HUES48 (cell line): ENCODE results near the gene ATG2A.

Experiments used
- H3K27ac ChIP-seq: one replicate; pipeline ENCODE4 v1.7.0; 2013; ENCODE audit warnings: low read depth, low read length, inconsistent platforms
- H3K27me3 ChIP-seq: 2 replicates; pipeline ENCODE4 v1.6.1; 2013; ENCODE audit warnings: mild to moderate bottlenecking, low read length; ENCODE audit not compliant: control insufficient read depth, insufficient read depth
- H3K36me3 ChIP-seq: 2 replicates; pipeline ENCODE4 v1.6.1; 2013; ENCODE audit warnings: low read length; ENCODE audit not compliant: control insufficient read depth, insufficient read depth
- H3K4me1 ChIP-seq: 2 replicates; pipeline ENCODE4 v1.6.1; 2013; ENCODE audit warnings: mild to moderate bottlenecking, low read length; ENCODE audit not compliant: control insufficient read depth, insufficient read depth
- H3K4me3 ChIP-seq: 2 replicates; pipeline ENCODE4 v1.5.1; 2013; ENCODE audit warnings: mild to moderate bottlenecking, low read depth, low read length
- H3K9ac ChIP-seq: 2 replicates; pipeline ENCODE4 v1.6.1; 2013; ENCODE audit warnings: mild to moderate bottlenecking, low read depth, low read length, moderate library complexity
- H3K9me3 ChIP-seq: 2 replicates; pipeline ENCODE4 v1.6.1; 2013; ENCODE audit warnings: low read length; ENCODE audit not compliant: control insufficient read depth, insufficient read depth

Gene ATG2A

DNA sequence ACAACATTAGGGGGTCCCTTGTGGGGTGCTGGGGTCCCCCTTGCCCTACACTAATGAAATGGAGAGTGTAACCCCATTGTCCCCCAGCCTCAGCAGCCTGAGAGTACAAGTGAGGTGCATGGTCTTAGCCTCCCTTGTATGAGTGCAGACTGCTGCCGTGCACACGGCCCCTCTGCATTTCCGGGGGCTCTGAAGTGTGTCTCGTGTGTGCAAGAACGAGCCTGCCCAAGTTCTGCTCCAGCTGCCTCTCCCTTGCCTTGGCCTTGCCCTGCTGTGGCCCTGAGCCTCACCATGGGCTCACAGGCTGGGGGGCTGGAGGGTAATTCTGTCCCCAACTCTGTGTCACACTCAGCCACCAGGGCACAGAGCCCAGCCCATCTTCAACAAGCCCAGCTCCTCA lies 33.4 kb downstream of the ATG2A start:
- Histone ChIP-seq H3K27ac (no peak overlapping the region), H3K4me1 (peaks cover 8% of the 10 kb centered on the region), H3K9me3 (no peaks in the 10 kb centered on the region), H3K36me3 (no peaks in the 10 kb centered on the region), H3K27me3 (no peaks in the 10 kb centered on the region), H3K9ac (no peak overlapping the region), H3K4me3 (no peak overlapping the region)

GRCh38 chr11:64882243-64882642 lies 34.8 kb downstream of the ATG2A start:
- peaks cover 6% of the 10 kb centered on the region for H3K4me1 ChIP-seq
- H3K36me3 ChIP-seq = no peaks in the 10 kb centered on the region
- no peak overlapping the region for H3K4me3 ChIP-seq
- H3K9me3 ChIP-seq = no peaks in the 10 kb centered on the region
- H3K9ac ChIP-seq = no peak overlapping the region
- H3K27ac ChIP-seq = no peak overlapping the region
- H3K27me3 ChIP-seq = no peaks in the 10 kb centered on the region

- H3K9me3 ChIP-seq = no peaks in the 10 kb centered on the region
- H3K27ac ChIP-seq = no peak overlapping the region
- no peaks in the 10 kb centered on the region for H3K27me3 ChIP-seq
- H3K4me3 ChIP-seq = no peak overlapping the region
- H3K9ac ChIP-seq = no peak overlapping the region
- no peaks in the 10 kb centered on the region for H3K36me3 ChIP-seq
- peaks cover 9% of the 10 kb centered on the region for H3K4me1 ChIP-seq
Measured at GRCh38 chr11:64881476-64881875, 35.5 kb downstream of the ATG2A start.

DNA sequence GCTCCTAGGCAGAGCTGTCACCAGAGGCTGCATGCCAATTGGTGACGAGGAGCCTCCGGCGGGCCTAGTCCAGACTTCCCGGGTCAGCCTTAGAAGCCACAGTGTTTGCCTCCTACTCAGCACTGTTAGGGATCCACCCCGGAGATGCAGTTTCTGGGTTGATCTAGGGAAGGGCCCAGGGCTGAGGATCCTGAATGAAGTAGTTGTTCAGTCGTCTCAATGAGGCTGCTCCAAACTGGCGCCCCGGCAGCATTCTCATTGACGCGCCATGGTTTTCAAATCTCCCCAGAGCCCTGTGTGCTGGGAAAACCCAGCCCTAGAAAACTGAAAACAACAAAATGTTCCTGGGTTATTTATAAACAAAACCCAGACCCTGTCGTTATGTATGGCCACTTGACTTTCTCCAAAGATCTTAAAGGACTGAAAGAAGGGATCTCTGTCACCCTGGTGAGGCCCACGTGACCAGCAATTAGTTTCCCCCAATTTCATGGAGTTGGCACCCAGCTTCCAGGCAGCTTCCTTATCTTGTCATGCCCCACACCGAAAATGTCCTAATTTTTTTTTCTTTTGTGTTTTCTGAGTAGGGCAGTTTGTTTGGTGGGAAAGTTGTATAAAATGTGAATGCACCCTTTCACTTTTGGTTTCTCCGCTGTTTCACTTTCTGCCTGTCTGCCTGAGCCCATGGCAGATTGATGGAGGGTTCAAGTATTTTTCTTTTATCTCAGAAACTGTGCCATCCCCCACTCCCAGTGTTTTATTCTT lies 36.6 kb downstream of the ATG2A start:
- Histone ChIP-seq H3K4me1 (peaks cover 9% of the 10 kb centered on the region), H3K9ac (no peak overlapping the region), H3K9me3 (no peaks in the 10 kb centered on the region), H3K27me3 (no peaks in the 10 kb centered on the region), H3K4me3 (no peak overlapping the region), H3K27ac (no peak overlapping the region), H3K36me3 (no peaks in the 10 kb centered on the region)

DNA sequence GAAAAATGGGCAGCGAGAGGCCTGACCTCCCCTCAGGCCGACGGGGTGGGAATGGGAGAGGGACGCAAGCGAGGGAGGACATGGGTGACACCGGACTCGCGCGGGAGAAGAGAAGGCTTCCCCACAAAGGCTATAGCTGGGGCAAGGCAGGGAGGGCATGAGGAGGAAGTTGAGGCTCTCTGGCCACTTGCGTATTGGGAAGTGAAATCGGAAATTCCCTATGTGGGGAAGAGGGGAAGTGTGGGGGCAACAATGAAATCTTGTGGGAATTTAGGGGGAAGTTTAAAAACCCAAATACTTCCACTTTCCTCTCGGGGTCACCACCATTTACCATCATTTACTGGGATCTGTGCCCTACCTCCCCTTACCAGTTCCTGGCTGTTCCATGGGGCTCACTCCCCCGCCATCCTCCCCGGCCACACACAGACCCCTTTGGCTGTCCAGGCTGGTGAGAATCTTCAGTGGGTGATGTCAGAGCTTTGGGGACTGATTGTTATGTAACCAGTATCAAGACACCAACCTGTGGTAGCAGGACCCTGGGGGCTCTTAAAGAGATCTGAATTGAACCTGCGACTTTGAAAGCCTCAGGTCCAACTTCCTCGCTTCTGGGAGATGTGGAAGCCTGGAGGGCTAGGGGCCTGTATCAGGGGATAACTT lies 37.6 kb downstream of the ATG2A start:
- no peaks in the 10 kb centered on the region; the same call in 1 of the 2 replicates for H3K36me3 ChIP-seq
- peak overlapping the region; percentile 88 for H3K4me3 ChIP-seq
- peak overlapping the region; percentile 82 for H3K9ac ChIP-seq
- H3K9me3 ChIP-seq = no peaks in the 10 kb centered on the region
- peak overlapping the region; percentile 79 for H3K27ac ChIP-seq
- no peaks in the 10 kb centered on the region for H3K27me3 ChIP-seq
- peaks cover 9% of the 10 kb centered on the region for H3K4me1 ChIP-seq

DNA sequence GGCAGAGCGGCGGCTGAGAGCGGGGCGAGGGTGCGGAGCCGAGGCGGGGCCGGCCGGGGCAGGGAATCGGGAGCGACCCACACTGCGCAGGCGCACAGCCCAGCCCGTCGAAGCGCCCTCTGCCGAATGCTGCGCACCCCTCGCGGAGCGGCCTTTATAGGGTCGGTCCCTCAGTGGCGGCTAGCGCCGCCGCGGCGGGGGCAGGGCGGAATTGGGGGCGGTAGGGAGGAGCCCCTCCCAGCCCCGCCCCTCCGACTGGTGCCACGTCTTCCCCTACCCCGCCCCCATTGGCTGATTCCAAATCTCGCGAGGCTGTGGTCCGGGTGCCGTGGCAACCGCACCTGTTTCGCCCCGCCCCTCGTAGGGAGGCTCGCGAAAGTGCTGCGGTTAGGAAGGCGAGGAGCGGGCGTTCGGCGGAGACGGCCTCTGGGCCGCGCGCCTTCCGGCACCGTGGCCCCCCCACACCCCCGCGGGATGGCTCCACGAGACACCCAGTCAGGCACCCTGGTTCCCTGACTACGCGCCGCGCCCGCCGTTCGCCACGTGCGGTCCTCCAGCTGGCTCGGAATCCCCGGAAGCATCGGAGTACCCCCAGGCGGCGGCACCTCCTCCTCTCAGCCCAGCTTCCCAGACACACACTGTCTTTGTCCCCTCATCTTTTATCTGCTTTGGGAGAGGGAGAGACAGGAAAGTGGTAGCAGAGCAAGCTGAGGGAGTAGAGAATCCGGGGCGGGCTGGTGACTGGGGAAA lies 38.3 kb downstream of the ATG2A start, which contains the start of gene EHD1:
TSS of gene EHD1 (minus strand) at position 128 of the 750 bp plus-strand sequence. CDS start 157 bp downstream, outside the sequence.
- H3K9me3 ChIP-seq = no peaks in the 10 kb centered on the region
- H3K36me3 ChIP-seq = no peaks in the 10 kb centered on the region; the same call in 1 of the 2 replicates
- H3K9ac ChIP-seq = peak within 1 kb of the TSS; percentile 82
- H3K4me3 ChIP-seq = peak within 1 kb of the TSS; percentile 88
- no peaks in the 10 kb centered on the region for H3K27me3 ChIP-seq
- peaks cover 9% of the 10 kb centered on the region for H3K4me1 ChIP-seq
- peak within 1 kb of the TSS; percentile 79 for H3K27ac ChIP-seq

DNA sequence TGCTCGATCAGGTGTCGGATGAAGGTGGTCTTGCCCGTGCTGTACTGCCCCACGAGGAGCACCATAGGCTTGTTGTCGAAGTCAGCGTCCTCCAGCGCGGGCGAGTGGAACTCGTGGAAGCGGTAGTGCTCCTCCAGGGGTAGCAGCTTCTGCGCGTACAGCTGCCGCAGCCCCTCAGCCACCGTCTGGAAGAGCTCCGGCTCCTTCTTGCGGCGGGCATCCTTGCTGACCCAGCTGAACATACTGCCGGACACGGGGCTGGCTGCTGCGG lies 38.9 kb downstream of the ATG2A start:
- H3K27me3 ChIP-seq = no peaks in the 10 kb centered on the region
- no peaks in the 10 kb centered on the region for H3K9me3 ChIP-seq
- peak overlapping the region; percentile 88 for H3K4me3 ChIP-seq
- peaks cover 9% of the 10 kb centered on the region for H3K4me1 ChIP-seq
- no peak overlapping the region for H3K27ac ChIP-seq
- peak overlapping the region; percentile 61 for H3K9ac ChIP-seq
- peaks cover 4% of the 10 kb centered on the region; the same call in 1 of the 2 replicates for H3K36me3 ChIP-seq

GRCh38 chr11:64877390-64878222 lies 39.4 kb downstream of the ATG2A start:
- peak overlapping the region; percentile 61 for H3K9ac ChIP-seq
- no peak overlapping the region for H3K27ac ChIP-seq
- H3K4me3 ChIP-seq = peak overlapping the region; percentile 88
- no peaks in the 10 kb centered on the region for H3K9me3 ChIP-seq
- H3K4me1 ChIP-seq = peaks cover 9% of the 10 kb centered on the region
- H3K36me3 ChIP-seq = peaks cover 7% of the 10 kb centered on the region; the same call in 1 of the 2 replicates
- no peaks in the 10 kb centered on the region for H3K27me3 ChIP-seq

DNA sequence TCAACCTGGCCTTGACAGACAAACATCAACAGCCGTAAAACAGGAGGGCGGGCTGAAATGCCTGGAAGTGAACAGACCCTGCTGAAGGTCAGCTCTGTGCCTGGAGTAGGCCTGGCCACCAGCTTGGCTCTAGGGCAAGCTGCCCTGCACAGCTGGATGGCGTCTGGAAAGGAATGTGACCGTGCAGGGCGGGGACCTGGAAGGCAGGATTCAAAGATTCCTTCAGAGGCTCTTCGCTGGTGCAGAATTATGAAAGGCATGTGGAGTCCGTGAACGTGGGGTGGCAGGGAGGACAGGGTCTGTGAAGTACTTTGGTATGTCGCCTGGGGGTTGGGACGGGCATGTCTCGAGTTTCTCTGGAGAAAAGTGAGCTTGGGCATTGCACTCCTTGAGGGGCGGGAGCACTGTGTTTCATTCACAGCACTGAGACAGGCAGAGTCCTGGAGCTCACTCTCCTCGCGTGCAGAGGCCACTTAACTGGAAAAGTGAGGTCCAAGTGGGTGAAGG lies 40.1 kb downstream of the ATG2A start:
- no peak overlapping the region for H3K9ac ChIP-seq

GRCh38 chr11:64876229-64876750 lies 40.7 kb downstream of the ATG2A start:
- Histone ChIP-seq H3K36me3 (peaks cover 7% of the 10 kb centered on the region; the same call in 1 of the 2 replicates), H3K27me3 (no peaks in the 10 kb centered on the region), H3K4me3 (no peak overlapping the region), H3K27ac (no peak overlapping the region), H3K9ac (no peak overlapping the region), H3K4me1 (peaks cover 9% of the 10 kb centered on the region), H3K9me3 (no peaks in the 10 kb centered on the region)

More for the DNA sequence above, 40.1 kb downstream of the ATG2A start:
- Histone ChIP-seq H3K4me3 (peak overlapping the region; percentile 88), H3K36me3 (peaks cover 7% of the 10 kb centered on the region; the same call in 1 of the 2 replicates), H3K4me1 (peaks cover 9% of the 10 kb centered on the region), H3K27ac (no peak overlapping the region), H3K9me3 (no peaks in the 10 kb centered on the region), H3K27me3 (no peaks in the 10 kb centered on the region)
